Upper lobe of right lung (tissue), 1 donor: Measurements from ENCODE around the gene KLC1. TPM values are rescaled to one million over a fixed set of nuclear protein-coding genes. Genes with fewer than 3 reads are reported as not detected.

Experiments used
- ATAC-seq: fragments of 200-7000 bp; cut with Tn5 transposase; one replicate; pipeline ENCODE4 v1.9.1; 2020; ENCODE audit warnings: mild to moderate bottlenecking, moderate library complexity
- DNase-seq: peaks from one replicate; pipeline ENCODE4 v3.0.0-alpha.2; 2020
- H3K27ac ChIP-seq: fragments of 200-600 bp; one replicate; pipeline ENCODE4 v1.8.0; 2022
- H3K27me3 ChIP-seq: fragments of 200-600 bp; one replicate; pipeline ENCODE4 v1.8.0; 2022; ENCODE audit warnings: mild to moderate bottlenecking
- H3K36me3 ChIP-seq: fragments of 200-600 bp; one replicate; pipeline ENCODE4 v1.8.0; 2022
- H3K4me1 ChIP-seq: fragments of 200-600 bp; one replicate; pipeline ENCODE4 v1.8.0; 2022
- H3K4me3 ChIP-seq: fragments of 200-600 bp; one replicate; pipeline ENCODE4 v1.8.0; 2022; ENCODE audit warnings: mild to moderate bottlenecking
- H3K9me3 ChIP-seq: fragments of 200-600 bp; one replicate; pipeline ENCODE4 v1.8.0; 2022
- CTCF ChIP-seq: fragments of 200-600 bp; IDR thresholded peaks from one replicate; pipeline ENCODE4 v1.8.0; 2022; ENCODE audit warnings: antibody characterized with exemption
- intact Hi-C: fragments of 100-400 bp; cut with DNase I; formaldehyde crosslinking; loops from one replicate; pipeline ENCODE4 v1.11.0; 2022
- total RNA-seq: library from RNA; stranded (reverse); fragmentation: NEBNext Ultra II Directional; extraction: Animal tissue kit (Norgen Biotek cat#: 25700); gene quantifications from one replicate; pipeline ENCODE4 v1.2.1, GENCODE V29; 2021
- donor health status: DM: no; HTN: yes; CAD: no; lungs with severe emphysema.

KLC1 gene
- total RNA-seq, 1 donor from 2014 or later = 172 TPM

GRCh38 chr14:103733651-103734050 lies 104.6 kb downstream of the KLC1 start:
- no peak for TF ChIP-seq CTCF
- intact Hi-C loops = no loop called here
- Histone ChIP-seq H3K4me3 (no peak overlapping the region), H3K4me1 (peaks cover 17% of the 10 kb centered on the region), H3K27ac (no peak overlapping the region), H3K9me3 (no peaks in the 10 kb centered on the region), H3K36me3 (peaks cover 84% of the 10 kb centered on the region), H3K27me3 (no peaks in the 10 kb centered on the region)
- ATAC-seq (no peak), DNase-seq (peak; percentile 51)

GRCh38 chr14:103734081-103734888 lies 105.3 kb downstream of the KLC1 start:
- Histone ChIP-seq H3K27me3 (no peaks in the 10 kb centered on the region), H3K4me3 (no peak overlapping the region), H3K27ac (no peak overlapping the region), H3K4me1 (peaks cover 17% of the 10 kb centered on the region), H3K9me3 (no peaks in the 10 kb centered on the region), H3K36me3 (peaks cover 83% of the 10 kb centered on the region)
- intact Hi-C loops = no loop called here
- no peak for TF ChIP-seq CTCF
- ATAC-seq (no peak), DNase-seq (peak; percentile 56)

DNA sequence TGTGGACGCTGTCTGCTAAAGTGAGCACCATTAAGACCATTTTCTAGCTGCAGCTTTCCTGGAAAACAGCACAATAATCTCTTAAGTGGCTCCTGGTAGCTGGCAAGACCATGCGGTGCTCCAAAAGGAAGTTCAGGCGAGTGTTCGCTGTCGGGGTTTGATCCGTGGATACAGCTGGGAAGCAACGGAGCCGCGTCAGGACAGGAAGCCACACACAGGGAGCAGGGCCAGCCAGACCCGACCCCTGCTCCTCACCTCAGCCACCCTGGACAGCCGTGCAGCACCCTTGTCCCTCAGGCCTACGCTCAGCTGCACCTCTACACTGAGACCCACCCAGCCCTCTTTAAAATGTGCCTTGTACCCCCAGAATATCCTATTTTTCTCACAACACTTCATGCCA lies 106.0 kb downstream of the KLC1 start:
- peaks cover 82% of the 10 kb centered on the region for H3K36me3 ChIP-seq
- ATAC-seq (no peak), DNase-seq (peak; percentile 50)
- no peaks in the 10 kb centered on the region for H3K9me3 ChIP-seq
- peak overlapping the region; percentile 70 for H3K27ac ChIP-seq
- peaks cover 17% of the 10 kb centered on the region for H3K4me1 ChIP-seq
- intact Hi-C loops = no loop called here
- no peaks in the 10 kb centered on the region for H3K27me3 ChIP-seq
- no peak overlapping the region for H3K4me3 ChIP-seq
- no peak for TF ChIP-seq CTCF

- peaks cover 17% of the 10 kb centered on the region for H3K4me1 ChIP-seq
- ATAC-seq (no peak), DNase-seq (no peak)
- peaks cover 82% of the 10 kb centered on the region for H3K36me3 ChIP-seq
- no peak for TF ChIP-seq CTCF
- no peaks in the 10 kb centered on the region for H3K27me3 ChIP-seq
- H3K4me3 ChIP-seq = no peak overlapping the region
- H3K27ac ChIP-seq = peak overlapping the region; percentile 70
- intact Hi-C loops = no loop called here
- H3K9me3 ChIP-seq = no peaks in the 10 kb centered on the region
Observed at GRCh38 chr14:103735439-103735814, 106.4 kb downstream of the KLC1 start.

DNA sequence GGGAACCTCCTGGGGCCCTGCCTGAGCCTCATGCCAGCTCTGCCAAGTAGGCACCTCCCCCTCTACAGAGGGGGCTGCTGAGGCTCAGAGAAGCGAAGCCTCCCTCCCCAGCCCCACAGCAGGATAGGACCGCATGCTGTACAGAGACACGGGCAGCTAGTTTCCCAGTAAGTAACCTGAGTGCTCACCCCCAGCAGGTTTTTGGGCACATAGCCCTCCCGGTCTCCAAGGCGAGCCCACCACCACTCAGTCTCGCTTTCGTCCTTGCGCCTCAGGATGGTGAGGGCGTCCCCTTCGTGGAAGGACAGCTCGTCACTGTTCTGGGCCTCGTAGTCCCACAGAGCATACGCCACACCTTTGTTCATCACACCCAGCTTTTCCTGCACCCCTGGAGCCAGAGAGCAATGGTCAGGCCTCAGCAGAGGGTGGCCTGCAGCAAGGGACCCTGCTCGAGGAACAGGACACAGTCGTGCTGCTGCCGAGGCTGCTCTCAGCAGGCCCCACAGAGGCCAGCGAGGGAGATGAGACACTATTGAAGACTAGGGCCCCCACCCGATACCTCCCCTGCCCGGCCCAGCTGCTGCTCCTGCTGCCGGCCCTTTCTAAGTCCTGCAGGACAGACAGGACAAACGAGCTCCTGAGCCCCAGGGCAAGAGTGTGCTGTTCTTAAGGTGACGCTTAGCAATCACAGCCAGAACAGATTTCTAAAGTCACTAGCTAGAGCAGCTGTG lies 107.0 kb downstream of the KLC1 start:
- Histone ChIP-seq H3K27me3 (no peaks in the 10 kb centered on the region), H3K4me1 (peaks cover 18% of the 10 kb centered on the region), H3K27ac (peak overlapping the region; percentile 70), H3K4me3 (no peak overlapping the region), H3K9me3 (no peaks in the 10 kb centered on the region), H3K36me3 (peaks cover 86% of the 10 kb centered on the region)
- DNase-seq (peak; percentile 61), ATAC-seq (no peak)
- intact Hi-C loops = no loop called here
- TF ChIP-seq CTCF = no peak
